Neuronal stem cell (in vitro differentiated cells): Measurements from ENCODE around the gene TSPYL6.

ENCODE experiments used
- DNase-seq: peaks from one replicate; pipeline ENCODE4 v3.0.0-alpha.2; 2013; ENCODE audit warnings: low spot score
- H2AFZ ChIP-seq: one replicate; pipeline ENCODE4 v1.6.1; 2013; ENCODE audit warnings: mild to moderate bottlenecking, low read length, inconsistent platforms
- H2AK5ac ChIP-seq: 2 replicates; pipeline ENCODE4 v1.6.1; 2013; ENCODE audit warnings: low read depth, mild to moderate bottlenecking, inconsistent platforms, low read length, moderate library complexity, mixed read lengths
- H2BK120ac ChIP-seq: 2 replicates; pipeline ENCODE4 v1.6.1; 2013; ENCODE audit warnings: low read depth, mild to moderate bottlenecking, inconsistent platforms, low read length, moderate library complexity, mixed read lengths
- H2BK12ac ChIP-seq: one replicate; pipeline ENCODE4 v1.6.1; 2013; ENCODE audit warnings: low read length, inconsistent platforms
- H2BK15ac ChIP-seq: 2 replicates; pipeline ENCODE4 v1.6.1; 2013; ENCODE audit warnings: mild to moderate bottlenecking, low read length, inconsistent platforms, mixed read lengths
- H2BK5ac ChIP-seq: one replicate; pipeline ENCODE4 v1.6.1; 2013; ENCODE audit warnings: inconsistent platforms, mild to moderate bottlenecking, low read length, moderate library complexity
- H3K14ac ChIP-seq: one replicate; pipeline ENCODE4 v1.6.1; 2013; ENCODE audit warnings: low read length, inconsistent platforms
- H3K18ac ChIP-seq: 2 replicates; pipeline ENCODE4 v1.6.1; 2013; ENCODE audit warnings: low read length, inconsistent platforms
- H3K23ac ChIP-seq: 2 replicates; pipeline ENCODE4 v1.6.1; 2013; ENCODE audit warnings: low read depth, mild to moderate bottlenecking, mixed read lengths, low read length, inconsistent platforms; ENCODE audit not compliant: poor library complexity
- H3K27ac ChIP-seq: replicated peaks from 3 replicates; pipeline ENCODE4 v1.5.1; 2013; ENCODE audit warnings: low read length, inconsistent platforms
- H3K27me3 ChIP-seq, 3 experiments: 2 replicates each; pipeline ENCODE4 v1.6.1; 2013; ENCODE audit warnings: low read length in 3 of 3, mild to moderate bottlenecking in 2 of 3, inconsistent platforms in 1 of 3, low read depth in 1 of 3, mixed read lengths in 1 of 3, moderate library complexity in 1 of 3; ENCODE audit not compliant: control insufficient read depth in 3 of 3, insufficient read depth in 3 of 3
- H3K36me3 ChIP-seq, 2 donors: replicated peaks in 1 of 2; 2 replicates each; pipeline ENCODE4 v1.6.1; 2013; ENCODE audit warnings: low read length in 2 of 2; ENCODE audit not compliant: control insufficient read depth in 2 of 2, insufficient read depth in 2 of 2
- H3K4ac ChIP-seq: 2 replicates; pipeline ENCODE4 v1.6.1; 2013; ENCODE audit warnings: inconsistent platforms, mild to moderate bottlenecking, low read length, moderate library complexity
- H3K4me1 ChIP-seq, 2 donors: 1 replicate in 1 of 2; 2 replicates in 1 of 2; pipeline ENCODE4 v1.6.1; 2013; ENCODE audit warnings: low read length in 2 of 2, low read depth in 1 of 2; ENCODE audit not compliant: control insufficient read depth in 2 of 2, insufficient read depth in 1 of 2
- H3K4me2 ChIP-seq: one replicate; pipeline ENCODE4 v1.6.1; 2013; ENCODE audit warnings: mild to moderate bottlenecking, low read length, inconsistent platforms; ENCODE audit not compliant: insufficient read depth, poor library complexity, severe bottlenecking
- H3K4me3 ChIP-seq, 2 donors: 2 replicates each; pipeline ENCODE4 v1.5.1; 2013; ENCODE audit warnings: low read length in 2 of 2, mild to moderate bottlenecking in 2 of 2, inconsistent platforms in 1 of 2, moderate library complexity in 1 of 2
- H3K79me1 ChIP-seq: one replicate; pipeline ENCODE4 v1.6.1; 2013; ENCODE audit warnings: low read depth, mild to moderate bottlenecking, inconsistent platforms, low read length, moderate library complexity
- H3K9ac ChIP-seq: one replicate; pipeline ENCODE4 v1.6.1; 2013; ENCODE audit warnings: mild to moderate bottlenecking, low read depth, low read length, inconsistent platforms; ENCODE audit not compliant: poor library complexity
- H3K9me3 ChIP-seq, 2 donors: replicated peaks in 1 of 2; 2 replicates each; pipeline versions ENCODE3 to v1.6.1; 2013; ENCODE audit warnings: low read length in 2 of 2, mild to moderate bottlenecking in 2 of 2, inconsistent platforms in 1 of 2, low read depth in 1 of 2, mixed read lengths in 1 of 2, moderate library complexity in 1 of 2; ENCODE audit not compliant: control insufficient read depth in 2 of 2, insufficient read depth in 1 of 2
- H4K8ac ChIP-seq: one replicate; pipeline ENCODE4 v1.6.1; 2013; ENCODE audit warnings: low read depth, mild to moderate bottlenecking, inconsistent platforms, low read length, moderate library complexity
- H4K91ac ChIP-seq: one replicate; pipeline ENCODE4 v1.6.1; 2013; ENCODE audit warnings: low read length, low read depth, mild to moderate bottlenecking, inconsistent platforms; ENCODE audit not compliant: poor library complexity
- WGBS, 2 donors: extraction: QIAGEN DNeasy Blood & Tissue Kit; methylation state at CpG; one replicate each; pipeline ENCODE4 v1.1.7; 2013; ENCODE audit warnings: missing lambda C conversion rate in 2 of 2, mixed read lengths in 1 of 2; ENCODE audit not compliant: insufficient read length in 2 of 2, insufficient replicate concordance in 1 of 2; ENCODE audit errors: extremely low coverage in 2 of 2; 5-methylcytosine and 5-hydroxymethylcytosine counted together

TSPYL6 gene

GRCh38 chr2:54237428-54237827 lies 18.6 kb downstream of the TSPYL6 start:
- peaks cover 0 to 1% of the 10 kb centered on the region in 2 donors for H3K4me1 ChIP-seq
- DNase-seq = no peak
- H4K91ac ChIP-seq = no peak overlapping the region
- H3K4ac ChIP-seq = no peak overlapping the region
- no peak overlapping the region for H2BK5ac ChIP-seq
- H3K9me3 ChIP-seq = peaks cover 0 to 5% of the 10 kb centered on the region in 2 donors
- no peak overlapping the region for H2BK12ac ChIP-seq
- no peak overlapping the region for H3K9ac ChIP-seq
- no peaks in the 10 kb centered on the region for H3K36me3 ChIP-seq
- H2BK120ac ChIP-seq = no peak overlapping the region
- no peak overlapping the region for H3K18ac ChIP-seq
- H3K27me3 ChIP-seq = no peaks in the 10 kb centered on the region
- H2AK5ac ChIP-seq = no peak overlapping the region
- no peaks in the 10 kb centered on the region for H3K79me1 ChIP-seq
- H4K8ac ChIP-seq = no peak overlapping the region
- H3K4me2 ChIP-seq = no peak overlapping the region
- no peak overlapping the region for H3K23ac ChIP-seq
- no CpG with 5 or more reads among the region's 2 CpGs for WGBS, 2 donors
- H2AFZ ChIP-seq = no peak overlapping the region
- H3K14ac ChIP-seq = no peak overlapping the region
- H2BK15ac ChIP-seq = no peak overlapping the region
- no peak overlapping the region for H3K27ac ChIP-seq
- H3K4me3 ChIP-seq = no peak overlapping the region

GRCh38 chr2:54233832-54234649 lies 22.0 kb downstream of the TSPYL6 start:
- Histone ChIP-seq H2AK5ac (no peak overlapping the region), H3K27ac (no peak overlapping the region), H4K8ac (no peak overlapping the region), H3K18ac (no peak overlapping the region), H3K23ac (no peak overlapping the region), H3K36me3 (no peaks in the 10 kb centered on the region), H2BK5ac (no peak overlapping the region), H3K27me3 (no peaks in the 10 kb centered on the region), H2BK12ac (no peak overlapping the region), H3K4me1 (no peaks in the 10 kb centered on the region), H2AFZ (no peak overlapping the region), H3K4ac (no peak overlapping the region), H3K79me1 (no peaks in the 10 kb centered on the region), H2BK15ac (no peak overlapping the region), H3K9me3 (peaks cover 0 to 5% of the 10 kb centered on the region in 2 donors), H4K91ac (no peak overlapping the region), H3K14ac (no peak overlapping the region), H3K9ac (no peak overlapping the region), H2BK120ac (no peak overlapping the region), H3K4me3 (no peak overlapping the region), H3K4me2 (no peak overlapping the region)
- no CpG with 5 or more reads among the region's 4 CpGs for WGBS, 2 donors
- DNase-seq = no peak

- no peak overlapping the region for H3K4ac ChIP-seq
- no peak overlapping the region for H3K14ac ChIP-seq
- H4K8ac ChIP-seq = no peak overlapping the region
- no peaks in the 10 kb centered on the region for H3K9me3 ChIP-seq
- no peak overlapping the region for H2AFZ ChIP-seq
- H3K79me1 ChIP-seq = no peaks in the 10 kb centered on the region
- DNase-seq = no peak
- H2BK5ac ChIP-seq = no peak overlapping the region
- no peak overlapping the region for H3K27ac ChIP-seq
- no peak overlapping the region for H3K9ac ChIP-seq
- H3K4me1 ChIP-seq = no peaks in the 10 kb centered on the region
- H2AK5ac ChIP-seq = no peak overlapping the region
- no peak overlapping the region for H3K23ac ChIP-seq
- no peaks in the 10 kb centered on the region for H3K27me3 ChIP-seq
- WGBS, 2 donors = no CpG with 5 or more reads among the region's 2 CpGs
- H3K4me2 ChIP-seq = no peak overlapping the region
- H2BK120ac ChIP-seq = no peak overlapping the region
- H3K36me3 ChIP-seq = no peaks in the 10 kb centered on the region
- no peak overlapping the region for H2BK15ac ChIP-seq
- no peak overlapping the region for H3K18ac ChIP-seq
- no peak overlapping the region for H4K91ac ChIP-seq
- H3K4me3 ChIP-seq = no peak overlapping the region
- H2BK12ac ChIP-seq = no peak overlapping the region
Observed at GRCh38 chr2:54228945-54229344, 27.1 kb downstream of the TSPYL6 start.

- H3K27ac ChIP-seq = no peak overlapping the region
- no peak overlapping the region for H3K9ac ChIP-seq
- H2BK120ac ChIP-seq = no peak overlapping the region
- H2BK15ac ChIP-seq = no peak overlapping the region
- no peaks in the 10 kb centered on the region for H3K27me3 ChIP-seq
- DNase-seq = no peak
- H3K4me2 ChIP-seq = no peak overlapping the region
- no peak overlapping the region for H2AK5ac ChIP-seq
- no peak overlapping the region for H4K8ac ChIP-seq
- H3K4me3 ChIP-seq = no peak overlapping the region
- H3K23ac ChIP-seq = no peak overlapping the region
- H3K9me3 ChIP-seq = no peaks in the 10 kb centered on the region
- H3K79me1 ChIP-seq = no peaks in the 10 kb centered on the region
- no peak overlapping the region for H2BK12ac ChIP-seq
- H2BK5ac ChIP-seq = no peak overlapping the region
- no peak overlapping the region for H4K91ac ChIP-seq
- no peak overlapping the region for H3K18ac ChIP-seq
- H2AFZ ChIP-seq = no peak overlapping the region
- H3K14ac ChIP-seq = no peak overlapping the region
- H3K36me3 ChIP-seq = no peaks in the 10 kb centered on the region
- H3K4ac ChIP-seq = no peak overlapping the region
- no peaks in the 10 kb centered on the region for H3K4me1 ChIP-seq
Observed at GRCh38 chr2:54227798-54228197, 28.2 kb downstream of the TSPYL6 start.
